HG03280 (cell line): ENCODE results near the gene CASK.
"Not testable (repeated sequence)": the region's sequence is repeated elsewhere in the genome, so short reads cannot be mapped to it uniquely, and the experiment has no call there.

ENCODE experiments used
- ATAC-seq: cut with Tn5 transposase; IDR thresholded peaks from one replicate; pipeline ENCODE4 v1.9.1; 2021; ENCODE audit warnings: mild to moderate bottlenecking, moderate library complexity; ENCODE audit not compliant: unreplicated experiment

The CASK gene

DNA sequence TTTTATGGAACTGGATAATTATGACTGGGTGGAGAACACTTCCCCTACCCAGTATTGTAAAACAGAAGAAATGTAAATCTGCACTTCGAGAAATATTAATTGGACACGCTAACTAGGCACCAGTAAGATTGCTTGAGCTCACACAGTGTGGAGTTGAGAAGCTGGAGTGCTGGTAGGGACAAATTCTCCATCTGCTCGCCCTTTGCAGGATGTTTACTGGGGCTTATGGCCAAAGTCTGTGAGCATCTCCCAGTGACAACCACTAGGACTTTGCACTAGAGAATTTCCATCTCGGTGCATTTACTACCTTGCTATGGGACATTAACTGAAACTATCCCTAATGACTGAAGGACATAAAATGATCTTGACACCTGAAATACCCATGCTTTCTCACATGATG lies 268.3 kb downstream of the CASK start:
- no peak for ATAC-seq

DNA sequence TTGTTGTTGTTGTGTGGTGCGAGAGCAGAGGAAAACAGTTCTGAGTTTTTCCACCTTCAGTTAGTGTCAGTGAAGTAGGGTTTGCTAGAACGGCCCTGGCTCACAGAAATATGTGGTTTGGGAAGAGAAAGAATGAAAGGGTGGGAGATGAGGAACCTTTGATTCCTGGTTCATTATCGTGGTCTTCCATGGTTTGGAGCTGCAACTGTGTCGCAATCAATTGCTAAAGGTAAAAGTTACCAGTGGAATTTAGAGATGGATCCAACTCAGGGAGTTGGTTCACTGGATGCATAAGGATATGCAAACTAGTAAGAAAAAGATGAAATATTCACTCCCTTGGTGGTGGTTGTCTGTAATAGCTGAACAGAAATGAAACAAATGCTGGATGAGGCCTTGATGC lies 270.2 kb downstream of the CASK start:
- ATAC-seq = no peak

DNA sequence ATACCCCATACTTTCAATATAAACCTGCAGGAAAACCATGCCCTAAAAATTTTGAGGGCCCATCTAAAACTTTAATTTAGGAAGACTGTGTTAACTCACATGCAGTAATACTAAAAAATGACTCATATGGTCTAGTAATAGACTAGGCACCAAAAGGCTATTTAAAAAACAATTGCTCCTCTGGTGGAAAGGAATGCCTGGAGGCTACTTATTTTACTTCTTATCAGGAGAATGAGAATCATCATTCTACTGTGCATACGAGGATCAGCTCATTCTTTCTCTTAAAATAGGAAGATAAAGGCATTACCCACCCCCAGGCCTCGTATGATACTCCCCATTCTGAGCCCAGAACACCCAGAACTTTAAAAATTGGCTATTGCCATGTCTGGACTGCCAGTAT lies 277.2 kb downstream of the CASK start:
- ATAC-seq = not testable (repeated sequence)

DNA sequence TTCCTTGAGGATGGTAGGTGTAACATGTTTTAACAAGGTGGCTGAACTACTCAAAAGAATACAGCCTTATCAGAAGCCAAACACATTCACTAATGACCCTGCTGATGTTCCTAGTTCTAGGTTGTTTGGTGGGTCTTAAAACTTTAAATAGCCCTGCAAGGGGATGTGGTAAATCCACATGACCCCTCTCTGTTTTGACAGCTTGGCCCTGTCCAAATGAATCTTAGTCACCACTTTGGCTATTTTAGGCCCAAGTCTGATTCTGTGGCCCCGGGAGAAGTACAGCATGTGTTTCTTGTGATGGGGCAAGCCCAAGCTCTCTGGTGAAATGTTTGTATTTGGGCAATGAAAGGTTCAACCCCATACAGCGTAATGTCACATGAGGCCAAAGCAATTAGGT lies 289.1 kb downstream of the CASK start:
- ATAC-seq = no peak

DNA sequence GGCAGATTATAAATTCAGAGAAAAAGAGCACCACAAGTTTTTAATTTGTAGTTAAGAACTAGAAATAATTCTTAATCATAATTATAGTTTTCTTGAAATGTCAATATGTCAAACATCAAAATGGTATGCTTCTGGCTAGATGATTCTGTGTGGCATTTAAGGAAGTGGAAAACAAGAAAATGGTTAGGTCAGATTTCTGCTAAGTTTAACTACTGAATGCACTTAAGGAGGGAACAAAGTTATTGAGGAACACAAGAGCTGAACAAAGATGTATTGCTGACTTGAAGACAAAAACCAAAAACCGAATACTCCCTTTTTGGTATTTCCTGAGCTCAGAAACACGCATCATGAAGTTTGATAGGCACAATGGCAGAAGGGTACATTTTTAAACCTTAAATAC lies 293.3 kb downstream of the CASK start:
- ATAC-seq = no peak

DNA sequence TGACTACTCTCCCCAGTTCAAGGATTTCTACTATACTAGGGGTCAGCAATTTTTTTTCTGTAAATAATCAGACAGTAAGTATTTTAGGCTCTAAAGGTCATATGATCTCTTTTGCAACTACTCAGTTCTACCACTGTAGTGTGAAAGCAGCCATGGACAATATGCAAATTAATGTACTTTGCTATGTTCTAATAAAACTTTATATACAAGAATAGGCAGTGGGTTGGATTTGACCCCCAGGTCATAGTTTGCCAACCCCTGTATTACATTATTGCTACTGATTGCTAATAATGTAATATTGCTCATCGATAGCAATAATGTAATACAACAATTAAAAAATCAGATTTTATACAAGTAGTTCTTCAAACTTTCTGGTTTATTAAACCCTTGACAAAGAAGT lies 293.8 kb downstream of the CASK start:
- ATAC-seq = no peak

DNA sequence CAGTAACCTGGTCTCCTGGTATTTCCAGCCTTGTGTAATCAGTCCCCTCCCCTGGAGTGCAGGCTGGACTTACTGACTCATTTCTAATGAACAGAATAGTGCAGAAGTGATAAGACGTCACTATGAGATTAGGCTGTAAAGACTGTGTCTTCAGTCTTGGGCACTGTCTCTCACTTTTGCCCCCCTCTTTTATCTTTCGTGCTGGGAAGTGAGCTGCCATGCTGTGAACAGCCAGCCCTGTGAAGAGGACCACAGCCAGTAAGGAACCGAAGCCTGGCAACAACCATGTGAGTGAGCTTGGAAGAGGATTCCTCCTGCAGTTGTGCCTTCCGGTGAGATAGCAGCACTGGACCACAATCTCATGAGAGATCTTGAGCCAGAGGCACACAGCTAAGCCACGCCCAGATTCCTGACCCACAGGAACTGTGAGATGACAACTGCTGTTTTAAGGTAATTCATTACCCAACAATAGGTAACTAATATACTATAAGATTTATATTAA lies 302.1 kb downstream of the CASK start:
- no peak for ATAC-seq

DNA sequence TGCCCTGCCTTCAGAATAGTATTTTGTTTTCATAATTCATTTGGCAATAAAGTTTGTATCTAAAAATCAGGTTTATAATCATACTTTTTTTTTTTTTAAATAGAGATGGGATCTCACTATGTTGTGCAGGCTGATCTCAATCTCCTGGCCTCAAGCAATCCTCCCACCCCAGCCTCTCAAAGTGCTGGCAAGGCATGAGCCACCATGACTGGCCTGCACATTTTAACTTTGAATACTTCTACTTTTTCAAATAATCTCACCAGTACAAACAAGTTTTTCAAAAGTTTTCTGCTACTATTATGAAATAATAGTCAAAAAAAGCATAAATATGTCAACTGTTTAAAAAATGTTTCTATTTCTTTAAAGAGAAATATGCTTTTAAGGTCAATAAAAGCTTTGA lies 304.1 kb downstream of the CASK start:
- ATAC-seq = no peak

DNA sequence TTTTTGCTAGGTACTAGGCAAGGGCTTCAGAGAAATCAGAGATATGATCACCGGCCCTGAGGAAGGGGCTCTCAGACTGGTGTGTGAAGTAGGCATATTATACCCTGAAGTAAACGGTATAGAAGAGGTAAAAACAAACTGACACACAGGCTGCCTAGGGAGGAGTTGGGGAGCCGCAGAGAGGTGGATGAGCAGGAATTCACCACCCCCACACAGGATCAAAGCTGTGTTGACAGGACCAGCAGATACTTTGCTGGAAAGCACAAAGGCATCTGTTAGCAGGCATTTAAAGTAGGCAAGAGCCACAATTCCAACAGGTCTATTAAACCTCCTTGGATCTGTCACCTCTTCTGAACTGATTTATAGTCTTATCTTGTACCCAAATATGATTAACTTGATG lies 306.4 kb downstream of the CASK start:
- no peak for ATAC-seq

DNA sequence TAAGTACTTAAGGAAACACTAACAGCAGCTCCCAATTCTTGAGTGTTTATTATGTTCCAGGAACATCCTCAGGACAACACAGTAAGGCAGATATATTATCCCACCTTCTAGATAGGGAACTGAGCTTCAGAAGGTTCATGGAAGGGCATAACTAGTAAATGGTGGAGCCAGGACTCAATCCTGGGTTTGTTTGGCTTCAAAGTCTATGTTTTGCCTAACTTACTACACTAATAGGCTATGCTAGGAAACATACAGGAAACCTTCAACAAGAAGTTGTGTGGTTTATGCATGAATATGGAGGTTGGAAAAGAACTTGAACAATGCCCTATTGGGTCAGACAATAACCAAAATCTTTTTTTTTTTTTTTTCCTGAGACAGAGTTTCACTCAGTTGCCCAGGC lies 307.1 kb downstream of the CASK start:
- ATAC-seq = no peak

DNA sequence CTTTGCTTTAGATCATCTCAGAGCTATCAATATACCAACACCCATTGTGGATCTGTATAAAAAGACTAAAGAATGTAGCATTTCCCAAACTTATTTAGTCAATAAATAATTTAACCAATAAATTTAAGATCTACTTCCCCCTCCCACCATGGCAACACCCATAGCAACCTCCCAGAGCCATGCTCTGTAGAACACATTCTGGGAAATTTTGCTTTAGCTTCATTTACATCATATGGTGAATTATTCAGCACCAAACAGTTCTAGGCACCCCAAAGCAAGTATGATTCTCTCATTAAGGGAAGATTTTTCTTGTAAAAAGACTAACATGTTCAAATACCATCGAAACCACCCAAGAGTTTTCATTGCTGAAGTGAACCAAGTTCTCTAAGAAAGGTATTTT lies 315.1 kb downstream of the CASK start:
- no peak for ATAC-seq

DNA sequence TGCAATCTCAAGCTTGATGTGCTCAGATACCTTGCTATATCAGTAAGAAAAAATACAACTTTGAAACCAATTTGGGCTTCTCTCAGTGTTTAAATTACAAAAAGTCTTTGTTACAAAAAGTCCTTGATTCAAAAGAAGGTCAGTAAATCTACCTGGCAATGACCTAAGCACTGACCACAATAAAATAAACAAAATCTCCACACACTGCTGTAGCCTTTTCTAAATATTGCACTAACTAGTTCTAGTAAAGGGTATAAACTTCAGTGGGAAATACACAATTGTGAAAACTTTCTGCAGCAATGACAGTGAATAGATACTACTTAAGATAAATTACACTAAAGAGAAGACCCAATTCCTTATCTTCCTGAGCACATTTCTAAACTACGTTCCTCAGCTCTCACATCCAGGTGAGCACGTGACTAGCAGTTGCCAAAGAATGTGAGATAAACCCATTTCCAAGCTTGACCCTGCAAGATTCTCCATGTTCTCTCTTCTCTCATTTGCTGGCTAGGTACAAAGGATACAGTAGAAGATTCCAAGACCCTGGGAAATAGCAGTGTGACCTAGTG lies 316.0 kb downstream of the CASK start:
- ATAC-seq = no peak

DNA sequence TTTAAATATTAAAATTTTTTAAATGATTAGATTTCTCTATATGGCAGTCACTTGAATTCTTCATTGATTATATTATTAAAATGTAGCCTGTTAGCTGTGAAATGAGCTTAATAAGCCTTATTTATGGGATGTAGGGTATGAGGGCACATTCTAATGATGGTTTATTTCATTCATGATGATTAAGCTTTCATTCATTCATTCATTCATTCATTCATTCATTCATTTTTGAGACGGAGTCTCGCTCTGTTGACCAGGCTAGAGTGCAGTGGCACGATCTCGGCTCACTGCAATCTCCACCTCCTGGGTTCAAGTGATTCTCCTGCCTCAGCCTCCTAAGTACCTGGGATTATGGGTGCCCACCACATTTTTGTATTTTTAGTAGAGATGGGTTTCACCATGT lies 317.3 kb downstream of the CASK start:
- ATAC-seq = not testable (repeated sequence)

DNA sequence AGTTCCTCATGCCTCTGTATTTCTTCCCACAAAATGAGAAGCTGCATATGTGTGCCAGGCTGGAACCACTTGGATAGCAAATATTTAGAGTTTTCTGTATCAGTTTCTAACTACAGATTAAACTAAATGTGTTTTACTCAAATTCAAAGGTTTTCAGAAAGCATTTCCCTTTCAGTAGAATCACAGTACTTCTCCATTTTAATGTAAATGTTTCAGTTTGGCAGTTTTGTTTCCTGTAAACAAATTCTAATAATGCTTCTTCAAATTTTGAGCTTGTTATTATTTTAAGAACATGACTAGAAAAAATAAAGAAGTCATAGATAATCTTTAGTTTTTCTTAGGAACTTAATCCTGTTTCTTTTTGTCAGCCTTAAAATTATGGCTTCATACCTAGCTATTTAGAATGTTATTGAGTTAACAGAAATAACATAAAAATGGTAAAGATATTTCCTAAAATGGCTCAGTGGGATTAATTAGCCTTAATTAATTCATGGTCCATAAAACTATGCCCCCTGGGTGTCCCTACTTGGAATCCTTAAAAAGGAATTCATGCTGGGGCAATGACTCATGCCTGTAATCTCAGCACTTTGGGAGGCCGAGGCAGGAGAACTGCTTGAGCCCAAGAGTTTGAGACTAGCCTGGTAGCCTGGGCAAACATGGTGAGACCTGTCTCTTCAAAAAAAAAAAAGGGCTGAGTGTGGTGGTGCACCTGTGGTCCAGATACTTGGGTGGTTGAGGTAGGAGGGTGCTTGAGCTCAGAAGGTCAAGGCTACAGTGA lies 318.4 kb downstream of the CASK start:
- ATAC-seq = no peak

DNA sequence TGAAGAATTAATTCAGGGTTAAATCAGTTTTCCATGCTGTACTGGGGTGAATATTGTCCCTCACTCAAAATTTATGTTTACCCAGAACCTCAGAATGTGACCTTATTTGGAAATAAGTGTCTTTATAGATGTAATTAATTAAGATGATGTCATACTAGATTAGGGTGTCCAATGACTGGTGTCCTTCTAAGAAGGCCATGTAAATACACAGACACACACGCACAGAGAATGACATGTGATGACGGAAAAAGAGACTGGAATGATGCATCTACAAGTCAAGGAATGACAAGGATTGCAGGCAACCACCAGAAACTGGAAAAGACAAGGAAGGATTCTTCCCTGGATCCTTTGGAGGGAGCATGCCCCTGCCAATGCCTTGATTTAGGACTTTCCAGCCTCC lies 319.2 kb downstream of the CASK start:
- ATAC-seq = no peak

DNA sequence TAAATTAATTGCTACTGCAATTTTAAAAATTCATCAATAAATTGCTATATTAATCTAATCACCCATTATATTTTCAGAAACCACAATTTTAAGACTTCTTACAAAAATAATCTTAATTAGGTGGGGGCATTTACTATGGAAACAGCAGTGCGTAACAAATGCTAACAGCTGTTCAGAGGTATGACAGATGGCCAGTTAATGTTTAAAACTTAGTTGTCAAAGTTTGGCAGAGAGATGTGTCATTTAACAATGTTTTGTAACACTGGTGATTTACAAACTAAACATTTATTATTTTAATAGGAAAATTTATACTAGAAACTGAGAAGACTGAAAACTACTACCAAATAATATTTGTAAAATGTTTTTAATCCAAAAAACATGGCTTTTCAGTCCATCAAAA lies 319.8 kb downstream of the CASK start:
- ATAC-seq = no peak

DNA sequence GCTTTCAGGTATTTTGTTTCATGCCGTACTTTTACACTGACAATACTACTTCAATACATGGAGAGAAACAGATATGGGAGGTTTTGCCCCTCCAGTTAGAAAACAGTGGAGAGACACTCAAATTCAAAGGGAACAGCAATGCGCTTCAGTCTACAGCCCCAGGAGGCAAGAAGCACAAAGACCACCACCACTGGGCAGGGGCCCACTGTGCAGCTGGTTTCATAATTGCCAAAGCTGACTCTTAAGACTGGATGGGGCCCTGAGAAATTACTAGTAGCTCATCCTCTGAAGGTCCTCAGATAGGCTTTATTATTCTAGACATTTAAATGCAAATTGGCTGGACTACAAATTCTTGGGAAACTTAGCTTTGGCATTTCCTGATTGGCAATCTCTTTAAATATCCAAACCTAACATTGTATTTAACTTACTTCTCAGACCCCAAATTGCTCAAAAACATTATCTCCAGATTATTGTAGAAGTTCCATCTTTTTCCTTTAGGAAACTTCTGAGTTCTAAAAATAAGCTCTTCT lies 320.5 kb downstream of the CASK start:
- ATAC-seq = no peak

DNA sequence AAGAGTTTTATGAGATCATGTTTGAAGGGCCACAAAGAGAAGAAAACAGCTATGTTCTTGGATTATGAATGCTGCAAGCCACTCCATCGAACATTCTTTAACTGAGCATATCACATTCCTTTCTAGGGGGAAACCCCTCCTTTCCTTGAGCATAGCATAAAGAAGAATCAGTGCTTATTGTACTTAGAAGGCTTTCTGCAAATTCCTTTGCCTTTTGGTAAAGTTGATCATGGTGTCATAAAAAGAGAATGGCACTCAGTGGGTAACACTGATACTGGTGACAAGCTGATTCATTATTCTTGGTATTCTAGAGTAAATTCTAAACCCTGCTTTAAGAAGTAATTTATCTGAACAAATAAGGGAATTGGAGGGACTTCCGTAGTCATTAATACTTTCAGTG lies 323.1 kb downstream of the CASK start:
- no peak for ATAC-seq

DNA sequence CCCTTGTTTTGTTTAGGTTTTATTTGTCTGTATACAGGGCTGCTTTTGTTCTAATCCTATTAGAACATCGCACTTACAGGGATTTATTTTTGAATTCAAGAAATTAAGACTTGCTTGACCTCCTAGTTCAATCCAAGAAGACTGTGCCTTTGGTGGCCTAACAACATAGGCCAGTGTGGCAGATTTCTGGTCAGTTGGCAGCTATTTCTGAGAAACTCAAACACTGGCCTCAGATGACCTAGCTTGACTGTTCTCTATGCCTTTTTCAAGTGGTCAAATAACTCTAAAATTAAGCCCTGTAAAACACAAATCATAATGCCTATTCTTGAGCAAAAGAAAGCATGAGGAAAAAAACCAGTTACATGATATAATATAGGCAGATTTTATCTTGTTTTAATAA lies 323.8 kb downstream of the CASK start:
- ATAC-seq = no peak

DNA sequence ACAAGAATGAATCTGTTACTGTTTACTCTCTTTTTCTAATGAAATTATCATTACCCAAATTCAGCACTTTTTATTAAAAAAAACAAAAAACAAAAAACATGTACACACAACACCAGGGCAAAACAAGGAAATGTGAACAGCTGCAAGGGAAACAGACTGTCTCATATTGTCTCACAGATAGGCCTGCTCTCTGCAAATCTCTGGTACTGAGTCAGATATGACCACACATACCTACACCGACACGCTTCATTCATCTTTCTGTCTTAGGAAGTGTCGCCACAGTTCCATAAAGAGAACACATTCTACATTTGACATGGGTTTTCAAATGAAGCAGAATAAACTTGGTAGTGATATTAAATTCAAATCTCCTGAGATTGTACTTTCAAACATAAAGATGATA lies 326.8 kb downstream of the CASK start:
- ATAC-seq = peak; percentile 90

DNA sequence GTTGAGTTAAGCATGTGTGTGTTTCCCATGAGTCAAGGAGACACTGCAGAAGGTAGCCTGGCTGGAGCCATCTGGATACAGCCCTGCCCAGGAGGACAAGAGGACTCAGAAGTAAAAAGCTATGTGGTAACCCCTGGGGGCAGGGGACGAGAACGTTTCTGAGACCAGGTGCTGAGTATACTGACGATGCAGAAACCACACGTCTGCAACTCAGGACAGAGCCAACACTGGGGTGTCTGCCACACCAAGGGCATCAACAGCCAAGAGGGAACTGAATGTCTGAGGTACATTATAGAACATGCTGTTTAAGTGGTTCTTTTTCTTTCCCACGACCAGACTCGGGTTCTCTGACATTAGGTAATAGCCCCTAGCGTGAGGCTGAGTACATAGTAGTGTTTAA lies 328.7 kb downstream of the CASK start:
- no peak for ATAC-seq

DNA sequence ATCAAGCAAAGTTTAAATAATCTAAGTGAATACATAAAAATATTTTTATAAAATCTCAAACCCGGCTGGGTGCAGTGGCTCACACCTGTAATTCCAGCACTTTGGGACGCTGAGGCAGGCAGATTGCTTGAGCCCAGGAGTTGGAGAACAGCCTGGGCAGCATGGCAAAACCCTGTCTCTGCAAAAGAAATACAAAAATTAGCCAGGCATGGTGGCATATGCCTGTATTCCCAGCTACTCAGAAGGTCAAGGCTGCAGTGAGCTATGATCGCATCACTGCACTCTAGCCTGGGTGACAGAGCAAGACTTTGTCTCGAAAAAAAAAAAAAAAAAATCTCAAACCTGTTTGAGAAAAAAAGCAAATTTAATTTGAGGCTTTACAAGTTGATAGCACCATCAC lies 331.4 kb downstream of the CASK start:
- ATAC-seq = no peak

DNA sequence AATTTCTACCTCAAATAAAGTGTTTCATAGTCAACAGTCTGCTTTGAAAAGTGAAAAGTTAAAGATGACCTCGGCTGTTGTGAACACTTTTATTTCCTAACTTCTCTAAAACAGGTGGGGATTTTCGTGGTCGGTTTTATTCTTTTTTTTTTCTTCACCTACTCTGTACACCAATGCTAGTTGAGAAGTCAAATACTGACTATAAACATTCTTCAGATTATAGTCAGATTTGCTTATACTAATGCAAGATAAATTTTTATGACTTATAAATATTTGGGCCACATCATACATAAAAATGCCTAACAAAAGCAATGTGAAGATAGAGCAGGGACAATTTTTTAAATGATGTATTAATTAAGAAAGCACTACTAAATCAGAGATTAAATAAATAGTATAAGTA lies 332.7 kb downstream of the CASK start:
- no peak for ATAC-seq
